ENCODE results near the gene IRS4.

The IRS4 gene

DNA sequence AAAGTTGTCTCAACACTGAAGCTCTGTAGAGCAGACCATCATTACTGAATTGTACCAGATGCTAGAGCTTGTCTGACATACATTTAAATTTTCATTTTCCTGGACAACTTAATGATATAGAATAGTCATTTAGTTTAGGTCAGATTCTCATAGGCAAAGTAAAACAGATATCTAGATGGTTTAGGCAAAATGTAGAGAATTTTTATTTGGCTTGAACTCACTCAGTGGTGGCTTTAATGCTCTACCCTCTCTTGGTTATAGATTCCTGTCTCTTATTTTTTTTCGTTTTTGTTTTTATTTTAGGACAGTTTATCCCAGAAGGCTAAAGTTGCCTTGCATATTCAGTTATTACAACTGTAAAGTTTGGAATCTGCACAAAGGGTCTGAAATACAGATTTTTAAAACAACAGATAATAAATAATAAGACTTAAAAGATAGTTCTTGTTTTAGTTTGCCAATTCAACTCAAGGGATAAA lies 4.0 kb upstream of the IRS4 start:
- no peak for ATAC-seq (ENCODE audit: insufficient read depth, low read depth)
- no peak for TF ChIP-seq EZH2 (IDR thresholded peaks at IDR 0.05; ENCODE audit: borderline replicate concordance, low read depth, low read length, severe bottlenecking)
- TF ChIP-seq, protein P1, sequence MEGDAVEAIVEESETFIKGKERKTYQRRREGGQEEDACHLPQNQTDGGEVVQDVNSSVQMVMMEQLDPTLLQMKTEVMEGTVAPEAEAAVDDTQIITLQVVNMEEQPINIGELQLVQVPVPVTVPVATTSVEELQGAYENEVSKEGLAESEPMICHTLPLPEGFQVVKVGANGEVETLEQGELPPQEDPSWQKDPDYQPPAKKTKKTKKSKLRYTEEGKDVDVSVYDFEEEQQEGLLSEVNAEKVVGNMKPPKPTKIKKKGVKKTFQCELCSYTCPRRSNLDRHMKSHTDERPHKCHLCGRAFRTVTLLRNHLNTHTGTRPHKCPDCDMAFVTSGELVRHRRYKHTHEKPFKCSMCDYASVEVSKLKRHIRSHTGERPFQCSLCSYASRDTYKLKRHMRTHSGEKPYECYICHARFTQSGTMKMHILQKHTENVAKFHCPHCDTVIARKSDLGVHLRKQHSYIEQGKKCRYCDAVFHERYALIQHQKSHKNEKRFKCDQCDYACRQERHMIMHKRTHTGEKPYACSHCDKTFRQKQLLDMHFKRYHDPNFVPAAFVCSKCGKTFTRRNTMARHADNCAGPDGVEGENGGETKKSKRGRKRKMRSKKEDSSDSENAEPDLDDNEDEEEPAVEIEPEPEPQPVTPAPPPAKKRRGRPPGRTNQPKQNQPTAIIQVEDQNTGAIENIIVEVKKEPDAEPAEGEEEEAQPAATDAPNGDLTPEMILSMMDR (IDR thresholded peaks at IDR 0.05; ENCODE audit: borderline replicate concordance, extremely low read depth, low read length, poor library complexity, severe bottlenecking) = no peak
- H3K9ac ChIP-seq (ENCODE audit: low read depth, low read length) = no peak overlapping the region

DNA sequence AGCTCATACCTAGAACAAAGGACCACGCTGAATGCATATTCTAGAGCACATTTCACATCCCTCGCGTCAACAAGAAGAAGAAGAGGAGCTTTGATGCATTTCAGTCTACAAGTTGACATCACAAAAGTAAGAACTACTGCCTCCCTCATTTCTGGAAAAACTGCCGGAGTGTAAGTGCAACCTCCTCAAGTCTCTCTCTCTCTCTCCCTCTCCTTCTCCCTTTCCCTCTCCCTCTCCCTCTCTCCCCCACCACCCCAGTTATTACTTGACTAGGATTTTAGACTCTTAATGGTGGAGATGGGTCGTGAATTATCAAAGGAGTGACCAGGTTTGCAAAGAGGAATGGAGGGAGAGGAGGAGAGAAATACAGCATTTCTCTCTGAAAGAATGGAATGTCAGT lies 1.4 kb upstream of the IRS4 start:
- no peak overlapping the region for H3K4me2 ChIP-seq (ENCODE audit: insufficient read depth, low read length)
- DNase-seq (no peak), ATAC-seq (ENCODE audit: insufficient read depth, low read depth) (no peak)
- H4K20me1 ChIP-seq (ENCODE audit: insufficient read depth, low read length) = no peaks in the 10 kb centered on the region
- no peak overlapping the region for H3K27ac ChIP-seq (ENCODE audit: low read length)
- no peaks in the 10 kb centered on the region for H3K9me3 ChIP-seq (ENCODE audit: insufficient read depth, low read length, severe bottlenecking)
- H3K9ac ChIP-seq (ENCODE audit: low read depth, low read length) = no peak overlapping the region
- H3K36me3 ChIP-seq (ENCODE audit: insufficient read depth, low read length) = no peaks in the 10 kb centered on the region
- H3K4me3 ChIP-seq (ENCODE audit: low read depth in 1 of 2, low read length in 2 of 2) = no peak overlapping the region
- TF ChIP-seq, protein P1 (IDR thresholded peaks at IDR 0.05; ENCODE audit: borderline replicate concordance, extremely low read depth, low read length, poor library complexity, severe bottlenecking) = no peak
- no peak for TF ChIP-seq EZH2 (IDR thresholded peaks at IDR 0.05; ENCODE audit: borderline replicate concordance, low read depth, low read length, severe bottlenecking)
- no peaks in the 10 kb centered on the region for H3K79me2 ChIP-seq (ENCODE audit: insufficient read depth, low read length)
- no peaks in the 10 kb centered on the region for H3K4me1 ChIP-seq (ENCODE audit: insufficient read depth, low read length)
- H2AFZ ChIP-seq (ENCODE audit: low read depth, low read length) = no peak overlapping the region
- H3K27me3 ChIP-seq (ENCODE audit: insufficient read depth, low read length, poor library complexity) = no peaks in the 10 kb centered on the region

More for the DNA sequence above, 4.0 kb upstream of the IRS4 start:
- Histone ChIP-seq H3K36me3 (ENCODE audit: insufficient read depth, low read length) (no peaks in the 10 kb centered on the region), H3K4me2 (ENCODE audit: insufficient read depth, low read length) (no peak overlapping the region), H2AFZ (ENCODE audit: low read depth, low read length) (no peak overlapping the region), H3K9me3 (ENCODE audit: insufficient read depth, low read length, severe bottlenecking) (no peaks in the 10 kb centered on the region), H3K4me1 (ENCODE audit: insufficient read depth, low read length) (no peaks in the 10 kb centered on the region), H4K20me1 (ENCODE audit: insufficient read depth, low read length) (no peaks in the 10 kb centered on the region), H3K27me3 (ENCODE audit: insufficient read depth, low read length, poor library complexity) (no peaks in the 10 kb centered on the region), H3K79me2 (ENCODE audit: insufficient read depth, low read length) (no peaks in the 10 kb centered on the region), H3K27ac (ENCODE audit: low read length) (no peak overlapping the region), H3K4me3 (ENCODE audit: low read depth in 1 of 2, low read length in 2 of 2) (no peak overlapping the region)
- DNase-seq = no peak

DNA sequence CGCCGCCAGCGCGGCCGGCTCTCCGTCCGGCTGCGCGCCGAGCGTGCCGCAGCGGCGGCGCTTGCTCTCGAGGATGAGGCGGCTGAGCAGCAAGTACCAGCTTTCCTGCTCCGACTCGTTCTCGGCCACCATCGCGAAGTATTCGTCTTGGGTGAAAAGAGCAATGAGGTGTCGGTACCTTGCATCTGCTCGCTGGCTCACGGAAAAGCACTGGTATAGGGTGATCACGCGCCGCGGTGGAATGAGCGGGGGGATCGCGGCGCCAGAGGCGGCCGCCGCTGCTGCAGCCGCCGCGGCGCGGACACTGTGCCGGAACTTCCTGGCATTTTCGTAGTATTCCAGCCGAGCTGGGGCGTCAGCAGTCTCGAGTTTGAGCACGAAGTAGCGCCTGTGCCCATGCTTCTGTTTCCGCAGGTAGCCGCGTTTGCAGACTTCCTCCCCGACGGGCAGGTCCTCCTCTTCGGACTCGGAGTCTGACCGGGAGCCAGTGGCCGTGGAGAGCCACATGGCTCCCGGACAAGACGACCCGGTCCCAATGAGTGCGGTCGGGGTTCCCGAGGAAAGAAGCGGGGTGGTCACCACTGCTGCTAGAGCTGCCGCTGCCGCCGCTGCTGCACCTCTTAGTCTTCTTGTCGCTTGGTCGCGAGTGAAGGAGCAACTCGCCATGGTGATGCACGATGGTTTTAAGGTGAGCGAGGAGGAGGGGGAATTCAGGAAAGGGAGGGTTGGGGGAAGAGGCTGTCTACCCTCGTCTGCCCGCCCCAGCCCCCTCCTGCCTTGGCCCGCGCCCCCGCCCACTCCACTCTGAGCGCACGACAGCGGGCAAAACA lies 469 bp downstream of the IRS4 start:
- no peaks in the 10 kb centered on the region for H3K27me3 ChIP-seq (ENCODE audit: insufficient read depth, low read length, poor library complexity)

More for the DNA sequence above, 469 bp downstream of the IRS4 start:
- no peaks in the 10 kb centered on the region for H3K79me2 ChIP-seq (ENCODE audit: insufficient read depth, low read length)
- TF ChIP-seq EZH2 (IDR thresholded peaks at IDR 0.05; ENCODE audit: borderline replicate concordance, low read depth, low read length, severe bottlenecking) = no peak
- TF ChIP-seq, protein P1 (IDR thresholded peaks at IDR 0.05; ENCODE audit: borderline replicate concordance, extremely low read depth, low read length, poor library complexity, severe bottlenecking) = no peak
- H2AFZ ChIP-seq (ENCODE audit: low read depth, low read length) = no peak overlapping the region
- no peaks in the 10 kb centered on the region for H4K20me1 ChIP-seq (ENCODE audit: insufficient read depth, low read length)
- no peaks in the 10 kb centered on the region for H3K36me3 ChIP-seq (ENCODE audit: insufficient read depth, low read length)
- no peaks in the 10 kb centered on the region for H3K9me3 ChIP-seq (ENCODE audit: insufficient read depth, low read length, severe bottlenecking)
- no peaks in the 10 kb centered on the region for H3K4me1 ChIP-seq (ENCODE audit: insufficient read depth, low read length)
- no peak overlapping the region for H3K9ac ChIP-seq (ENCODE audit: low read depth, low read length)
- no peak overlapping the region for H3K4me3 ChIP-seq (ENCODE audit: low read depth in 1 of 2, low read length in 2 of 2)
- no peak overlapping the region for H3K4me2 ChIP-seq (ENCODE audit: insufficient read depth, low read length)
- H3K27ac ChIP-seq (ENCODE audit: low read length) = no peak overlapping the region
- ATAC-seq (ENCODE audit: insufficient read depth, low read depth) = no peak
- no peak for DNase-seq
